NCI-H1105 (cell line): ENCODE measurements around the gene MYOF.
"Not testable (repeated sequence)": the region's sequence is repeated elsewhere in the genome, so short reads cannot be mapped to it uniquely, and the experiment has no call there.

Source experiments
- DNase-seq: peaks from one replicate; lab custom pipeline; 2025; lab: John Stamatoyannopoulos, UW

Gene MYOF

GRCh38 chr10:93454146-93454545 is 28.0 kb downstream of the MYOF start:
- no peak for DNase-seq

DNA sequence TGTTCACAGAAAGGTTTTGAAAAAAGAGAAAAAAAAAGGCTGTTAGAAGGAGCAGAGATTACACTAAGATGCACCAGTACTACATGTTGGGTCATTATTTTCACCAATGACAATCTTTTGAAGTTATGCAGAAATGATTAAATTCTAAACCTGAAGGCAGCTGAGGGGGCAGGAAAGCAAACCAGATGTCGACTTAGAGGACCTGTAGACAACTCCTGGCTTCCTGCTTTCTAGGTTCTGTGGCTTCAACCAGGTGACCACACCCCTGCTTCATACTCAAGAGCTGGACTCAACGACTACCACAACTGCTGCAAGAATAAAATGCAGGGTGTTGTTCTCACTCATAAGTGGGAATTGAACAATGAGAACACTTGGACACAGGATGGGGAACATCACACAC is 30.0 kb downstream of the MYOF start:
- no peak for DNase-seq

DNA sequence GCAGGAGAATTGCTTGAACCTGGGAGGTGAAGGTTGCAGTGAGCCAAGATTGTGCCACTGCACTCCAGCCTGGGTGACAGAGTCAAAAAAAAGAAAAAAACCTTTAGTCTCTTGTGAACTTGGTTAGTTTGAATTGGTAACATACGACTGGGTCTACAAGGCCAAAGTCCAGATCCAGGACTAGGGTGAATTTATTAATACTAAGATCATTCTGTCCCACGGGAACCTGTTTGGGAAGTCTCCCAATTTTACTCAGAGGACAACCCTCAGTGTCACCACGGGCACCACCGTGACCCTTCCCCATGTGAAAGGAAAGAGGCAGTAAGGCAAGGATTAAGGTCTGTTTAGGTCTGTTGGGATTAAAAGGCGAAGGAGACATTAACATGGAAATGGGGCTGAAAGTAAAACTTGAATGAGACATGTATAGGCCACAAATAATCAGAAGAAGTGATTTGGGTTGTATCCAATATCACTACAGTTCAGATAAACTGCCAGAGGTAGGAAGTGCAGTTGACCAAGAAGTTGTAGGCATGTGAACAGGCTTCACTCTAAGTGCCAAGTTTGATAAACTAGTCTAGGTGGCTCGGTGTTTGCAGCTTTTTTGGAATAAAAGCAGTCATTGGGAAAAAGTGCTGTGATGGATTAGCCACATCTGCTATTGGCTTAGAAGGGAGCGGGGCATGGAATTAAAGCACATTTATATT is 30.7 kb downstream of the MYOF start:
- DNase-seq: no peak

GRCh38 chr10:93447970-93448369 is 34.2 kb downstream of the MYOF start:
- DNase-seq: no peak

DNA sequence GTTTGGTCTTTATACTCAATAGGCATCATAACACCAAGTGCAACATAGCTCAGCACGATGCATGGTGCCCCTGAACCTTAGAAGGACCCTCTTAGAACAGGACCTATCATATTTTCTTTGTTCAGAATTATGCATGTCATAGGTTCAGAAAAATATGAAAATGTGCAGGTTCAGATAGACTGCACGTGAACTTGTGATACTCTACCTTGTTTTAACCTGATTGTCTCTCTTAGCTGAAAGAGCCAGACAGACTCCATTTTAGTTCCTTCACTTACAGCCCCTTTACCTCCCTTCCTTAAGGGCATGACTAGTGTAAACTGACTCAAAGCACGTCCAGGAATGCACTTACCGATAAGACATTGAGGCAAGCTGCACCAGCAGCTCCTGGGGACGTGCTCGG is 35.1 kb downstream of the MYOF start:
- no peak for DNase-seq

DNA sequence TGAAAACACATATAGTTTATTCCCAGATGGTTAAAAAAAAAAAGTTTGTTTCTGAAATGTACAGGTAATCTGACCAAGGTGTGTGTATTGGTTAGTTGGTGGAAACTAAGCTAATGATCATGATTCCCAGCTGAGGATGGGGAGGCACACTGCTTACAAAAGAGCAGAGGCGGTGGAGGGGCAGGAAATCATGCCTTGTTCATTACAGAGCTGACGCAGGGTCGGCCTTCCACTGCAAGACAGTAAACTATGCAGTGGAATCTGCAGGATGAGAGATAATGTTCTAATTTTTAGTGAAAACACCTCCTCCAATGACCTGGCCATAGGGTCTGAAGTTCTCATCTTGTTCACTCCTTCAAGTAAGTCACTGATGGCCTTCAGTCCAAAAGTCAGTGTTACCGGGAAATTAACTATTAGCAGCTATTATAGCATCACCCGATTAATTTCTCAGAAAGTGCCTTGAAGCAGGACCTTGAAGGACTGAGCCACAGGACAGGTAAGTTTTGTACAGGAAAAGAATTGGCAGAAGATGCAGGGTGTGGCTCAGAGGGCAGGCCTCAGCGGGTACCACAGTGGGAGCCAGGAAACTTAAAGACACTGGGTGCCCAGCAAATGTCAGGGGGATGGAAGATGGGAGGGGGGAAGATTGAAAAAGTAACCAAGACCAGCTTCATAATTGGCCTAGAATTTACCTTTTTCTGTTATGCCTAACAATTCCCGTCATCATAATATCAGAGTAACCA is 36.0 kb downstream of the MYOF start:
- no peak for DNase-seq

DNA sequence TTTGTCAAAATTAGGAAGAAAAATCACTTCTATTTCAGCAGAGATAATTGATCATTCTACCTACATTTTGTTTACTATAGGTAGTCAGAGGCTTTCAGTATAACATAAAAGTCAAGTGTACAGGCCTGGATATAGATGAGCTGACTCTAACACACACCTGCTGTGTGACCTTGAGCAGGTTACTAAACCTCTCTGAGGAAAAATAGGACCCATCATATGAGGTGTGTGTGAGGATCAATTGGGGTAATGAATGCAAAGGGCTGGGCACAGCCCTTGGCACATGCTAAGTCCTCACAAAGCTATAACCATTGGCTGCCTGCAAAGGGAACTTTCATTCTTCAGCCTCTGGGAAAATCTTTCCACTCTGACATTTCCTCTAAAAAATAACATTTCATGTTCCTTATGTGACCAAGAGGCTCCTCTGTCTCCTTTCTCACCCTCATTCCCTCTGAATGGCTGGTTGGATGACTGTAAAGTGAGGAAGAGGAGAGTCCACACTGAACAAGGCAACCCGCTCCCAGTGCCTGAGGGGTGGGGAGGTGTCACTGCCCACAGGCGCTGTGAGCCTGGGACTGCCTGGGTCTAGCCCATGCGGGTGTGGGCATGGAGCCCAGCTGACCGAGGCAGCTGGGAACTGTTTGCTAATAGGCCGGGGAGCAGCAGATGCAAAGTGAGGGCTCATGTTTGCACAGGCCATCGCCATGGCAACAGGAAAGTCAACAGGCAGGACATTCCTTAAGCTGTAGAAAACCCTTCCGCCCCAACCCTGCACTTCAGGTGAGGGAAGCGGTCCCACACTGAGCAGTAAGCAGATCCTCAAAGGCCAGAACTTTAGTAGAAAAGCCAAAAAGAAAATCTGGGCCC is 36.8 kb downstream of the MYOF start:
- peak; percentile 81 for DNase-seq

- no peak for DNase-seq
Measured at GRCh38 chr10:93443481-93443880, 38.7 kb downstream of the MYOF start.

DNA sequence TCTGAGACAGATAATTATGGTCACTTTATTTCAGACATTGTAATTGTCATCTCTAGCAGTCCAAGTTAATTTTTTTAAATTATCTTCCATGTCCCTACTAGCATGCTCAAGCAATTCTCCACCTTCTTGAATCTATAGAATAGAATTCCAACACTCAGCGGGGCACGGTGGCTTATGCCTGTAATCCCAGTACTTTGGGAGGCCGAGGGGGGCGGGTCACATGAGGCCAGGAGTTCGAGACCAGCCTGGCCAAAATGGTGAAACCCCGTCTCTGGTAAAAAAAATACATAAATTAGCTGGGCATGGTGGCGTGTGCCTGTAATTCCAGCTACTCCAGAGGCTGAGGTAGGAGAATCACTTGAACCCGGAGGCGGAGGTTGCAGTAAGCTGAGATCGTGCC is 39.4 kb downstream of the MYOF start:
- DNase-seq: not testable (repeated sequence)

DNA sequence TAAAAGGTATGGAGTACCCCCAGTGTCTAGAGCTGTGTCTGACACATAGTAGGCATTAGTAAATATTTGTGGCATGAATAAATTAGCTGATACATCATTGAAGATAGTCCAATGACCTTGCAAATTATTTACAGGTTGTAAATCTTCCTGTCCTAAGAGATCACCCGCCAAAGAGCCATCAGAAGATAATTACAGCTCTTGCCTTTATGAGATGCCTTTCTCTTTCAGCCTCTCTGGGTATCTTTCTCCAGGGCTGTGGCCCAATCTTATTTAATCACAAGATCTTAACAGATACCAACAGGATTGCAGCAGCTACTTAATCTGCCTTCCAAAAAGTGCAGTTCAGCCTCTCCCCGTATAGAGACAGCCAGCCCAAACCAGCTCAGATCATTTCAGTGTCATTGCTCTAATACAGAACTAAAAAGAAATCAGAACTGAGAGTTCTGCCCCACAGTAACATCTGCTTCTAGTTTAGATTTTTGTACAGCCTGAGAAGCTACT is 41.5 kb downstream of the MYOF start:
- DNase-seq: no peak

- DNase-seq: no peak
Measured at GRCh38 chr10:93438613-93439253, 43.4 kb downstream of the MYOF start.

- no peak for DNase-seq
Measured at GRCh38 chr10:93437946-93438612, 44.1 kb downstream of the MYOF start.

DNA sequence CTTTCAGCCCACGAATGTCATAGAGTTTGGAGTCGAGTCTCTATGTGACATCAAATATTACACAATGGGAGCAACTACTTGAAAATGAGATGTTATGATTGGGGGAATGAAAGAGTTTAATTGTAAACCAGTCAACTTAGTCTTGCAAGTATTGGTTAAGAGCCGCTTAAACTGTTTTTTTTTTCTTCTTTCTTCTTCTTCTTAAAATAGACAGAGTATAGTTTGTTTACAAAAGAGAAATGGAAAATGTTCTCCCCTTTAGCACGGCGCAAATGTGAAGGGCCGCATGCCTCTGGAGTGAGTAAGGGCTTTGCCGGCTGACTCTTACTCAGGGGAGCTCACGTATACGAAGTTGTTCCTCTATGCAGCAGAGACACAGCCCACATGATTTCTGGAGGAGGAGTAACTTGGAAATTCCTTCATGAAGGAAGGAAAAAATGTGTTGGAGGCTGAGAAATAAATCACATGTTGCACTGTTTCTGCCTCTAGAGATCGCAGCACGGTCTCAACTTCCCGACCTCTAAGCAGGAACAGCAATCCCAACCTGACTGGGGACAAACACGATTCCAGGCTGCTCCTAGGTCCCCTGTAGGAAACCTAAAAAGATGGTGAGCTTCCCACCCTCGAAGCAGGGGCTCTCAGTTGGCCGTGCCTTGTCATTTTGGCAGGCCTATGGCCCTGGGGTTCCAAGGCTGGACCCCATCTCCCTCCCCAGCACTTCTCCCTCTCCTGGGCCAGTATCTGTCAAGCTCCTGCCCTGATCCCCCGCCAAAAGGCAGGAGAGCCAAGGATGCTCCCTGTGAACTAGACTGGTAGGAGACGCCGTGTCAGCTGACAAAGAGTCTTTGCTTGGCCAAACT is 44.8 kb downstream of the MYOF start:
- no peak for DNase-seq

DNA sequence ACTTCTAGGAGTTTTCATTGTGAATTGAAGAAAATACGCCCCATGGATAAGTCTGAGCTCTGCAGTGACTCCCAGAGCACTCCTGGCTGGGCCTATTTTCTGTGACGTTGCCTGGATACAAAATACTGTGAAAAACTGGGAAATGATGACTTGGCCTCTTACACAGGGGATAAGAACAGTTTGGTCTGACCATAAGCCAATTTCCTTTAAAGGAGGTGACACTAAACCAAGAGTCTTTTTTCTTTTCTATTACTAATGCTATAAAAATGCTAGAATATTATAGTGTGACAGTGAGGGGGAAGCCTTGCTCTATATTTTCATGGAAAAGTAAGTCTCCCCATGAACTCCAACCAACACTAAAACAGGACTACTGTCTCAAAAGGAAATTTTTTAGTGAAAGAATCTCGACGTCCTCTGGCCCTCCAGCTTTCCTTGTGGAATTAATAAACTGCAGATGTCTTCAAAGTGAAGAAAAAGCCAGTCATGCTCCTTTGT is 45.5 kb downstream of the MYOF start:
- DNase-seq: no peak

GRCh38 chr10:93435621-93436397 is 46.3 kb downstream of the MYOF start:
- DNase-seq: no peak

DNA sequence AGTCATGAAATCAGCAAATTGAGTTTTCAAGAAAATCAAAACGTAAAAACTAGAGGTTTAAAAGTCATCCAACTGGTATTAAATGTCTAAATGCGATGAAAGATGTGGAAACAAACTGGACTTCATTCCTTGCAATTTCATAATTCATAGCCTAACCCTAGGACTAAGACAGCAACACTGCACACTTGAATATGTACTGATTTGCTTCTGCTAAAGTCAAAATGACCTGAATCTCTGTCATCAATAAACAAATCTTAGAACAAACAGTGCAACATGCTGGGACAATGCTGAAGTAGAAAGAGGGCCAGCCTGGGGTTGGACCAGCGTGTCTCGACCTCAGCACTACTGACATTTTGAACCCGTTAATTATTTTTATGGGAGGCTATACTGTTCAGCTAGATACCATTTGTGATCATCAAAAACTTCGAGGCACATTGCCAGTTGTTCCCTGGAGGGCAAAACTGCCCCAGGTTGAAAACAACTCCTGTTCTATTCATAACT is 47.1 kb downstream of the MYOF start:
- DNase-seq: no peak

DNA sequence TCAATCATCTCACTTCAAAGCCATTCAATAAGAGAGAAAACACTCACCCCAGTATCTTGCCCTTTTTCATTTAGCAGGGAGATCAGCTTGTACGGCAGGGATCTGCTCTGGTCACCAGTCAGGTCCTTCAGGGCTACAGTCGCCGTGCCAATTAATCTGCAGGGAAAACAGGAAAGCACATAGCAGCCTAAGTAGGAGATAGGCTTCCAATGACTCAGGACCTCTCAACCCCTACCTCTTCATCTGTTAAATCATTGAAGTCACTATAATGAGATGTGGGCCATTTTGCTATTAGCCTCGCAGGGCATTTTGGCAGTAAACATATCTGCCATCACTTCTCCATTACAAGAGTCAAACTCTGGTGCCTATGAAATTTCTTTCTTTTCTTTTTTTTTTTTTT is 50.8 kb downstream of the MYOF start:
- DNase-seq: no peak

DNA sequence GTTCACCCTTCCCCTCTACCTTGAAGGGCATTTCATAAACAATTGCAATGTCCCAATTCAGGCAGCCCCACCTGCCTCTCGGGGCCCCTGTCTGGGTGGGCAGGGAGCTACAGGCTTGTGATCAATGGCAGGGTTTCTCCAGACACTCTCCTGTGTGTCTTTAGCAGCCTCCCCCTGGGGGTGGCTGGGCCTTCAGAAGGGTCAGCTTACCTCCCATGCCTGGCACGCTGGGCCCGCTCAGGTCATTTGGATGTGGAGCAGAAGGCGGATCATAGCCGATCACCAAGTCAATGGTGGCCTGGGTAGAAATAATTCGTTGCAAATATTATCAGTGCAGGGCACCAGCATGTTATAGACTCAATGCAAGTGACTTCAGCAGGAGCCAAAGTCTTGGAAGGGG is 56.3 kb downstream of the MYOF start:
- DNase-seq: no peak

DNA sequence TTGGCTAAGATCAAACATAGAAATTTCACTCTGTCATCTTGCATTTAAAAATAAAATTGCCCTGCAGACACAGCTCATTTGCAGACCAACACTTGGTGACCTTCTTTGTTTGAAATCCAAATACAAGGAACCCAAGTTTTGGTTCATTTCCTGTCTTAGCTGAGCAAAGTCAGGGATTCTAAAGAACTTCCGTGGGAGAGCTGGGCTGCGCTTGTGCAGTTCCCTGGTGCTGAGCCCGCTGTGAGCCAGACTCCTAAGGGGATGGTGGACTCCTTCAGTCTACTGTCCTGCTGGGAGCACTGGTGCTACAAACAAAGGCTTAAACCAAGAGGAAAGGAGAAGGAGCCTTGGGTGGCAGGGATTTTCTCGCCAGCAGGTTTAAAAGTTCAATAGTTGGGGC is 60.0 kb downstream of the MYOF start:
- no peak for DNase-seq
